Right ventricle myocardium superior (tissue), 1 donor: ENCODE results near the gene C20orf144. TPM values are rescaled to one million over a fixed set of nuclear protein-coding genes. Genes with fewer than 3 reads are reported as not detected.
"Not testable (repeated sequence)": the region's sequence is repeated elsewhere in the genome, so short reads cannot be mapped to it uniquely, and the experiment has no call there.

Experiments used
- ATAC-seq: fragments of 200-7000 bp; cut with Tn5 transposase; one replicate; pipeline ENCODE4 v1.9.1; 2020; ENCODE audit warnings: mild to moderate bottlenecking; ENCODE audit not compliant: poor library complexity
- DNase-seq: peaks from one replicate; pipeline ENCODE4 v3.0.0-alpha.2; 2020
- intact Hi-C: fragments of 100-400 bp; cut with DNase I; formaldehyde crosslinking; loops from one replicate; pipeline ENCODE4 v1.11.2; 2022
- long read RNA-seq: library from polyadenylated mRNA; unstranded; transcript quantifications from one replicate; pipeline ENCODE4 v2.0.0, GENCODE V29; 2021
- total RNA-seq: library from RNA; stranded (reverse); fragmentation: NEBNext Ultra II Directional; extraction: Animal tissue kit (Norgen Biotek cat#: 25700); gene quantifications from one replicate; pipeline ENCODE4 v1.2.1, GENCODE V29; 2021
- donor health status: DM: no; HTN: yes; CAD: no; lungs with severe emphysema.

The C20orf144 gene
- not detected for total RNA-seq
- long read RNA-seq, partial matches to known transcripts = 0 of 1 reads
- long read RNA-seq, other reads (novel, unspliced or antisense) = 0 of 1 reads

- DNase-seq = no peak
- ATAC-seq = no peak
- intact Hi-C loops = no loop called here
These were observed at the start of gene C20orf144 for GRCh38 chr20:33662172-33662571. Gene C20orf144 (plus strand): TSS chr20:33662327. CDS start chr20:33662346, 19 bp downstream.

- DNase-seq (no peak), ATAC-seq (no peak)
- intact Hi-C loops = no loop called here
These were observed 40.3 kb upstream of the C20orf144 start for GRCh38 chr20:33621717-33622400.

- DNase-seq = no peak
- intact Hi-C loops = no loop called here
- no peak for ATAC-seq
These were observed 39.3 kb upstream of the C20orf144 start for GRCh38 chr20:33622705-33623365.

DNA sequence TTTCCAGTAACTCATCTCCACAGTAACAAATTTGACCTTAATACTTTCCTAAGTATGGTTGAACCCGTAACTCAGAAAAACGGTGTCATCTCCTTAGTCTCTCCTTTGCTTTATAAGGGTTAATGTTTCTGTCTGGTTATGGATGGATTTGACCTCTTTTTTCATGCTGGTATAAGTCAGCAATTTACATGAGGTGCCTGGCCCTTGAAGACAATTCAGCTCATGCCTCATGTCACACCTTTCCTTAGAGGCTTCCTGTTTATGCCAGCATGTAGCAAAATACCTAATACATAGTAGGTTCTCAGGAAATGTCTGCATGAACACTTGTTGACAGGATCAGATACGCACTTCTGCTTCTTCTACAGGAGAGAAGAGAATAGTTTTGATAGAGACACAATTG is 37.7 kb upstream of the C20orf144 start:
- no peak for DNase-seq
- ATAC-seq = no peak
- intact Hi-C loops = no loop called here

DNA sequence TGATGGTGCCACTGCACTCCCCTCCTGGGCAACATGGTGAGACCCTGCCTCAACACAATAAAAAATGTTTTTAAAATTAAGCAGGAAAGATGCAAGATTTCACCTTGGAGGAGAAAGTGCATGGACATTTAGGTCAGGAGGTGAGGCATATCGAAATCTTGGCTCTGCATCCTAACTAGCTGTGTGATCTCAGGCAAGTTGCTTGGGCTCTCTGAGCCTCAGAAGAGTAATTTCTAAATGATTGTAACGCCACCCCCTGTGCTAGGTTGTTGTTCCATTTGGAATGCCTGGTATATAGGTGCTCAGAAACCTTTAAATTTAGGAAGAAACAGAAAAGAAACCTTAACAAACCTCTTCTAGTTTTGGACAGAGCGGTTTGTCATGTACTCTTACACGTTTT is 35.9 kb upstream of the C20orf144 start:
- ATAC-seq (no peak), DNase-seq (no peak)
- intact Hi-C loops = no loop called here

DNA sequence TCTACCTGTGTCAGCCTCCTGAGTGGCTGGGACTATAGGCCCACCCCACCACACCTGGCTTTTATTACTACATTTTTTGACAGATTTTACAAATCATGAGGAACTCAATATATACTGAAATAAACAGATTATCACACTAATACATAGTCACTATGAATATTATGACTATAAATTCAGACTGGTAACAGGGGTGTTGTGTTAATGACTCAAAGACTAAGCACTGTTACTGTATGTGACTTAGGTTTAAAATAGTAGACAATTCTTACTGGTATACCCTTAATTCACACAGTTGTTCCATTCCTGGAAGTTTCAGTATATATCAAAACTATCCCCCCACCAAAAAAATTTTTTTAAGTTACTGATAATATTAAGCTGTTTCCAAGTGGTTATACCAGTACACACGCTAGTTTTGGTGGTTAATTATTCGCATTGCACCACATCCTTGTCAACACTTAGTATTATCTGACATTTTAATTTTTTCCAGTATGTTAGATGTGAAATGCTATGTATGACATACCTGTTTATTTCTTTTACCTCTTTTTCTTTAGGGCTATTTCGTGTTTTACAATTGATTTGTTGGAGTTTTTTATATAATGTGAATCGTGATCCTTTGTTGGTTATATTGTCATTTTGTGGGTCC is 34.4 kb upstream of the C20orf144 start:
- intact Hi-C loops = no loop called here
- no peak for ATAC-seq
- DNase-seq = no peak

DNA sequence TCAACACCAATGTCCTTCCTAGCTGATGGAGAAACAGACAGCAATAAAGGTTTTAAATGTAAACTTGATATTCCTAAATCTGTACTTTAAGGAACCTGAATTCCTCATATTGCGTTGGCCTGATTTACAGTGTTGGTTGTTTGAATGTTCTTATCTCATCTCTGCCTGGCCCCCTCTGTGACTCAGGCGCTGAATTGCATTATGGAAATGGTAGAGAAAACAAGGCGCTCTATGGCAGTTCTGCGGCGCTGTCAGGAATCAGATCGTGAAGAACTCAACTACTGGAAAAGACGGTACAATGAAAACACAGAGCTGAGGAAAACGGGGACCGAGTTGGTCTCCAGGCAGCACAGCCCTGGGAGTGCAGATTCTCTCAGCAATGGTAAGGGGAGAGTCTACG is 32.6 kb upstream of the C20orf144 start:
- intact Hi-C loops = no loop called here
- DNase-seq (no peak), ATAC-seq (no peak)

- DNase-seq (no peak), ATAC-seq (no peak)
- intact Hi-C loops = no loop called here
These were observed 32.1 kb upstream of the C20orf144 start for GRCh38 chr20:33629979-33630378.

GRCh38 chr20:33630507-33630906 is 31.6 kb upstream of the C20orf144 start:
- DNase-seq (no peak), ATAC-seq (no peak)
- intact Hi-C loops = no loop called here

GRCh38 chr20:33631910-33632309 is 30.2 kb upstream of the C20orf144 start:
- ATAC-seq, intact Hi-C loops, DNase-seq: not testable (repeated sequence)

- no peak for DNase-seq
- no peak for ATAC-seq
- intact Hi-C loops = no loop called here
These were observed 26.8 kb upstream of the C20orf144 start for GRCh38 chr20:33635341-33635740.

GRCh38 chr20:33636776-33637175 is 25.4 kb upstream of the C20orf144 start:
- DNase-seq (no peak), ATAC-seq (no peak)
- intact Hi-C loops = no loop called here

DNA sequence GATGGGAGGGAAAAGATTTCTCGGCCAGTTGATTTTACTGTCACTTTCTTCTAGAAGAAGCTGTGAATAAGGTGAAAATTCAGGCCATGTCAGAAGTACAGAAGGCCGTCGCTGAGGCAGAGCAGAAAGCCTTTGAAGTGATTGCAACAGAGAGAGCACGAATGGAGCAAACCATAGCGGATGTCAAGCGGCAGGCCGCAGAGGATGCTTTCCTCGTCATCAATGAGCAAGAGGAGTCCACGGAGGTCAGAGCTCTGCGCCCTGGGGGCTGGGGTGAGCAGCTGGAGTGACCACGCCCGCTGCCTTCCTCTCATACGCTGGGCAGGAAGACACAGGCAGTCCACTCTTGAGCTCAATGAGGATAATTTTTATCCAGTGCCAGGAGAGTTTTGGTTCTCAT is 21.8 kb upstream of the C20orf144 start:
- DNase-seq = no peak
- no peak for ATAC-seq
- intact Hi-C loops = no loop called here

DNA sequence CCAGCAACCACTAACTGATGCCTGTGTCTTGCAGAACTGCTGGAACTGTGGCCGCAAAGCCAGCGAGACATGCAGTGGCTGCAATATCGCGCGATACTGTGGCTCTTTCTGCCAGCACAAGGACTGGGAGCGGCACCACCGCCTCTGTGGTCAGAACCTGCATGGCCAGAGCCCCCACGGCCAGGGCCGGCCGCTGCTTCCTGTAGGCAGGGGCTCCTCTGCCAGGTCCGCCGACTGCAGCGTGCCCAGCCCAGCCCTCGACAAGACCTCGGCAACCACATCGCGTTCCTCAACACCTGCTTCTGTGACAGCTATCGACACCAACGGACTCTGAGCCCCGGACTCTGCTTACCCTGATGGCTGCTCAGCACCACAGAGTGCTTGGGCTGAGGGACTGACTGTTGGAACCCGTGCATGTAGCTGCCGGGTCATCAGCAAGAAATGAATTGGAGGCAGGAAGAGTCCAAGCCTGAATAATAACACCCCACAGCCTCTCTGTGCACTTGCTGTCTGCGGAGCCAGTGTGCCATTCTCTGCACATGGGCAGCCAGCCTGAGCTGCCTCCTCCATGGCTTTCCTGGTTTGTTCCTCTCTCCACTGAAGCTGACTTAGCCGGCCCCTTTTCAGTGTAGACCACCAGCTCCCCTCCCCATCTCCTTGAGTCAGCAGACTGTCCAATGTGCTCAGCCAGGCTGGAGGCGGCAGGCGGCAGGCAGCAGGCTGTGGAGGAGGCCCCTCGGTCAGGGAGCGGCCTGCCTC is 17.6 kb upstream of the C20orf144 start:
- no peak for ATAC-seq
- intact Hi-C loops = no loop called here
- DNase-seq = no peak

- intact Hi-C loops = no loop called here
- DNase-seq = no peak
These were observed 17.1 kb upstream of the C20orf144 start for GRCh38 chr20:33645072-33645358.

DNA sequence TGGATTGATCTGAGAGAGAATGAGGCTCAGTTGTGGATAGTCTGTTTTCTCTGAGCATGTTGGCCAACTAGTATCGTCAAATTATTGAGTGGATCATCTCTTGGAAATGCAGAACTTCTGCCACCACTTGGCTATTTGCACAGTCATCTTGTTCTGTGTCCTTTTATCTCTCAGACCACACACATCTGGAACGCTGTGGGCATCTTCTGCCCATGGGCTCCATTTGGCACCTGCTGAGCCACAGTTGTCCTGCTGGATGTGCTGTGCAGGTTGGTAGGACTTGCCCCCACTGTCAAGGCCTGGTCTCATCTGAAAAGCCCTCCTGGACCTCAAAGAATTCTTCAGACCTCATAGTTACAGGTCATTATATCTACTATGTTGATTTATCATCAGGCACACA is 16.7 kb upstream of the C20orf144 start:
- intact Hi-C loops = no loop called here
- no peak for ATAC-seq
- no peak for DNase-seq

More at GRCh38 chr20:33645072-33645358, 17.1 kb upstream of the C20orf144 start:
- no peak for ATAC-seq

DNA sequence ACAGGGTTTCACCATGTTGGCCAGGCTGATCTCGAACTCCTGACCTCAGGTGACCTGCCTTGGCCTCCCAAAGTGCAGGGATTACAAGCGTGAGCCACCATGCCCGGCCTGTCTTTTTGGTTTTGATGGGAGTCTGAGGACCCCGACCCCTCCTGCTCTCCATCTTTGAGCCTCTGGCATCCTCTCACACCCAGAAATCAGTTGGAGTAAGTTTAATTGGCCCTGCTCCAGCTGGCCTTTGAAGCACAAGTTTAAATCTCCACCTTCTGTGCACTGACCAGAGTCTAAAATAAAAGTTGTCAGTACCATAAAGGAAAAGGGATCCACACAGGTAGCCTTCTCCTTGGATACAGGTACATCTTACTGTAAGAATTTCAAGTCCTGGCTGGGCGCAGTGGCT is 15.9 kb upstream of the C20orf144 start:
- ATAC-seq (no peak), DNase-seq (no peak)
- intact Hi-C loops = no loop called here

- intact Hi-C loops, DNase-seq, ATAC-seq: not testable (repeated sequence)
These were observed 15.0 kb upstream of the C20orf144 start for GRCh38 chr20:33646959-33647602.
